ENCODE results near the gene ZNF341. TPM values are rescaled to one million over a fixed set of nuclear protein-coding genes. Genes with fewer than 3 reads are reported as not detected.

Gene ZNF341
- total and polyA plus RNA-seq, 2 donors (not counting 1 experiment from before 2014, with no cell fraction given): 9.1 to 10.9 TPM

GRCh38 chr20:33789109-33789857, 57.5 kb downstream of the ZNF341 start:
- POLR2A ChIA-PET: interaction anchor here (0.6 kb wide), 1 partner anchor 56 kb away, joined by 4 read pairs; no protein-coding TSS in a partner anchor
- H3K9ac ChIP-seq (ENCODE audit: low read length): no peak overlapping the region
- H3K4me3 Mint-ChIP-seq: no peak overlapping the region
- no peaks in the 10 kb centered on the region for H4K20me1 ChIP-seq (ENCODE audit: control insufficient read depth, insufficient read depth, low read length, poor library complexity, severe bottlenecking)
- H3K79me2 ChIP-seq (ENCODE audit: control insufficient read depth, insufficient read depth, low read length): no peaks in the 10 kb centered on the region
- H2AFZ ChIP-seq (ENCODE audit: insufficient read depth, low read depth, low read length, poor library complexity, severe bottlenecking): no peak overlapping the region
- no peak overlapping the region for H3K27ac Mint-ChIP-seq
- peaks cover 41% of the 10 kb centered on the region for H3K4me1 Mint-ChIP-seq
- intact Hi-C loops (cut with micrococcal nuclease): no loop called here
- no peak overlapping the region for H3K4me2 ChIP-seq (replicated peaks; ENCODE audit: low read depth, low read length, poor library complexity, severe bottlenecking)
- CTCF ChIA-PET: interaction anchor here (0.8 to 2.3 kb wide), 3 partner anchors 10 to 340 kb away, joined by 3 to 8 read pairs (median 3); no protein-coding TSS in a partner anchor
- TF ChIP-seq CTCF (IDR thresholded peaks at IDR 0.05) (no peak), EZH2 (IDR thresholded peaks at IDR 0.05; ENCODE audit: borderline replicate concordance, insufficient read depth, low read depth, low read length, poor library complexity, severe bottlenecking) (no peak)
- ATAC-seq (ENCODE audit: low read depth) (no peak), DNase-seq (no peak)
- H3K27ac ChIP-seq (ENCODE audit: low read length in 2 of 2): no peak overlapping the region
- H3K4me3 ChIP-seq (ENCODE audit: control extremely low read depth in 1 of 5, extremely low read depth in 1 of 5, insufficient read depth in 1 of 5, low read depth in 2 of 5, low read length in 4 of 5): no peak overlapping the region
- WGBS (ENCODE audit: insufficient coverage): 100% methylated on average over 10 of the region's 11 CpGs
- H3K36me3 ChIP-seq (replicated peaks in 1 of 2; ENCODE audit: control extremely low read depth in 1 of 2, control insufficient read depth in 1 of 2, extremely low read depth in 1 of 2, insufficient read depth in 2 of 2, low read length in 1 of 2): peaks cover 0 to 3% of the 10 kb centered on the region in 2 experiments
- H3K9me3 ChIP-seq (ENCODE audit: control extremely low read depth in 1 of 3, control insufficient read depth in 2 of 3, insufficient read depth in 1 of 3, low read length in 2 of 3): no peaks in the 10 kb centered on the region
- no peaks in the 10 kb centered on the region for H3K9me3 Mint-ChIP-seq (ENCODE audit: insufficient read depth)
- peaks cover 30 to 39% of the 10 kb centered on the region in 2 donors for H3K4me1 ChIP-seq (ENCODE audit: control insufficient read depth in 2 of 2, insufficient read depth in 2 of 2, low read length in 2 of 2)
- H3K27me3 ChIP-seq (replicated peaks in 1 of 4; ENCODE audit: control extremely low read depth in 1 of 4, control insufficient read depth in 3 of 4, insufficient read depth in 4 of 4, low read length in 3 of 4): no peaks in the 10 kb centered on the region
- H3K27me3 Mint-ChIP-seq: no peaks in the 10 kb centered on the region

GRCh38 chr20:33789858-33790182, 58.0 kb downstream of the ZNF341 start:
- WGBS (ENCODE audit: insufficient coverage): 85% methylated on average over 3 of the region's 5 CpGs
- H3K27me3 ChIP-seq (replicated peaks in 1 of 4; ENCODE audit: control extremely low read depth in 1 of 4, control insufficient read depth in 3 of 4, insufficient read depth in 4 of 4, low read length in 3 of 4): no peaks in the 10 kb centered on the region
- no peak overlapping the region for H3K4me3 ChIP-seq (ENCODE audit: control extremely low read depth in 1 of 5, extremely low read depth in 1 of 5, insufficient read depth in 1 of 5, low read depth in 2 of 5, low read length in 4 of 5)
- no peaks in the 10 kb centered on the region for H3K9me3 Mint-ChIP-seq (ENCODE audit: insufficient read depth)
- no peaks in the 10 kb centered on the region for H3K27me3 Mint-ChIP-seq
- ChIA-PET CTCF (interaction anchor here (1.4 to 2.3 kb wide), 2 partner anchors 10 to 279 kb away, joined by 3 to 8 read pairs; no protein-coding TSS in a partner anchor), POLR2A (interaction anchor here (0.6 kb wide), 1 partner anchor 57 kb away, joined by 4 read pairs; no protein-coding TSS in a partner anchor)
- H2AFZ ChIP-seq (ENCODE audit: insufficient read depth, low read depth, low read length, poor library complexity, severe bottlenecking): no peak overlapping the region
- peaks cover 35% of the 10 kb centered on the region for H3K4me1 Mint-ChIP-seq
- intact Hi-C loops (cut with micrococcal nuclease): no loop called here
- no peak overlapping the region for H3K9ac ChIP-seq (ENCODE audit: low read length)
- ATAC-seq (ENCODE audit: low read depth) (no peak), DNase-seq (no peak)
- TF ChIP-seq EZH2 (IDR thresholded peaks at IDR 0.05; ENCODE audit: borderline replicate concordance, insufficient read depth, low read depth, low read length, poor library complexity, severe bottlenecking) (no peak), CTCF (IDR thresholded peaks at IDR 0.05) (no peak)
- no peak overlapping the region for H3K27ac Mint-ChIP-seq
- peaks cover 0 to 3% of the 10 kb centered on the region in 2 experiments for H3K36me3 ChIP-seq (replicated peaks in 1 of 2; ENCODE audit: control extremely low read depth in 1 of 2, control insufficient read depth in 1 of 2, extremely low read depth in 1 of 2, insufficient read depth in 2 of 2, low read length in 1 of 2)
- no peak overlapping the region for H3K27ac ChIP-seq (ENCODE audit: low read length in 2 of 2)
- no peaks in the 10 kb centered on the region for H4K20me1 ChIP-seq (ENCODE audit: control insufficient read depth, insufficient read depth, low read length, poor library complexity, severe bottlenecking)
- no peak overlapping the region for H3K4me3 Mint-ChIP-seq
- no peaks in the 10 kb centered on the region for H3K79me2 ChIP-seq (ENCODE audit: control insufficient read depth, insufficient read depth, low read length)
- H3K9me3 ChIP-seq (ENCODE audit: control extremely low read depth in 1 of 3, control insufficient read depth in 2 of 3, insufficient read depth in 1 of 3, low read length in 2 of 3): no peaks in the 10 kb centered on the region
- H3K4me1 ChIP-seq (ENCODE audit: control insufficient read depth in 2 of 2, insufficient read depth in 2 of 2, low read length in 2 of 2): peaks cover 26 to 33% of the 10 kb centered on the region in 2 donors
- no peak overlapping the region for H3K4me2 ChIP-seq (replicated peaks; ENCODE audit: low read depth, low read length, poor library complexity, severe bottlenecking)
